GM23338 (cell line): Measurements from ENCODE around the gene NBAS. TPM values are rescaled to one million over a fixed set of nuclear protein-coding genes. Genes with fewer than 3 reads are reported as not detected.

Source experiments
- ATAC-seq: fragments of 200-7000 bp; cut with Tn5 transposase; 3 replicates; pipeline ENCODE4 v1.9.1; 2020
- DNase-seq: peaks from one replicate; pipeline ENCODE4 v3.0.0-alpha.2; 2015; ENCODE audit warnings: low spot score
- H2AFZ ChIP-seq: fragments of 200-600 bp; sonication (generic); 2 replicates; pipeline ENCODE4 v1.8.0; 2016; ENCODE audit warnings: antibody characterized with exemption, mild to moderate bottlenecking, moderate library complexity
- H3F3A ChIP-seq: fragments of 200-600 bp; sonication (generic); replicated peaks from 2 replicates; pipeline ENCODE4 v1.8.0; 2017; ENCODE audit warnings: antibody characterized with exemption, mixed run types, low read depth
- H3K27ac ChIP-seq: fragments of 200-600 bp; sonication (generic); 2 replicates; pipeline ENCODE4 v1.6.1; 2016; ENCODE audit warnings: low read depth
- H3K27me3 ChIP-seq: fragments of 200-600 bp; sonication (generic); 2 replicates; pipeline ENCODE4 v1.8.0; 2016; ENCODE audit warnings: mild to moderate bottlenecking, mixed run types, moderate library complexity; ENCODE audit not compliant: insufficient read depth
- H3K36me3 ChIP-seq: fragments of 200-600 bp; sonication (generic); 2 replicates; pipeline ENCODE4 v1.8.0; 2016; ENCODE audit warnings: mild to moderate bottlenecking; ENCODE audit not compliant: insufficient read depth
- H3K4me1 ChIP-seq: fragments of 200-600 bp; sonication (generic); 2 replicates; pipeline ENCODE4 v1.8.0; 2016; ENCODE audit warnings: mild to moderate bottlenecking, moderate library complexity; ENCODE audit not compliant: insufficient read depth
- H3K4me2 ChIP-seq: fragments of 200-600 bp; sonication (generic); 2 replicates; pipeline ENCODE4 v1.7.1; 2017; ENCODE audit warnings: mixed run types
- H3K4me3 ChIP-seq: fragments of 200-600 bp; sonication (generic); 2 replicates; pipeline ENCODE4 v1.6.1; 2016; ENCODE audit warnings: mixed run types
- H3K79me2 ChIP-seq: fragments of 200-600 bp; sonication (generic); replicated peaks from 2 replicates; pipeline ENCODE4 v1.8.0; 2017; ENCODE audit warnings: mild to moderate bottlenecking; ENCODE audit not compliant: insufficient read depth
- H3K9me2 ChIP-seq: fragments of 200-600 bp; sonication (generic); 2 replicates; pipeline ENCODE4 v1.8.0; 2017; ENCODE audit not compliant: insufficient read depth
- H4K20me1 ChIP-seq: fragments of 200-600 bp; sonication (generic); replicated peaks from 2 replicates; pipeline ENCODE4 v1.8.0; 2017; ENCODE audit warnings: mild to moderate bottlenecking; ENCODE audit not compliant: insufficient read depth
- H3K27ac Mint-ChIP-seq: 2 replicates; pipeline ENCODE4 v1.8.0; 2020; ENCODE audit warnings: inconsistent platforms, mild to moderate bottlenecking, moderate library complexity, mixed read lengths
- H3K27me3 Mint-ChIP-seq: 3 replicates; pipeline ENCODE4 v1.8.0; 2022; ENCODE audit warnings: low read depth, mild to moderate bottlenecking, moderate library complexity, mixed read lengths, inconsistent platforms; ENCODE audit not compliant: insufficient read depth, poor library complexity
- H3K36me3 Mint-ChIP-seq: 3 replicates; pipeline ENCODE4 v1.8.0; 2021; ENCODE audit warnings: low read depth, mild to moderate bottlenecking, inconsistent platforms, moderate library complexity, mixed read lengths
- H3K4me1 Mint-ChIP-seq: 3 replicates; pipeline ENCODE4 v1.8.0; 2020; ENCODE audit warnings: mild to moderate bottlenecking, inconsistent platforms, mixed read lengths
- H3K4me3 Mint-ChIP-seq: 3 replicates; pipeline ENCODE4 v1.8.0; 2021; ENCODE audit warnings: moderate library complexity, mild to moderate bottlenecking, inconsistent platforms, mixed read lengths
- H3K9me3 Mint-ChIP-seq: 3 replicates; pipeline ENCODE4 v1.8.0; 2020; ENCODE audit warnings: moderate library complexity, mild to moderate bottlenecking, inconsistent platforms, mixed read lengths
- CREB1 ChIP-seq: fragments of 250-450 bp; sonication (Bioruptor Pico); IDR thresholded peaks from 2 replicates; pipeline ENCODE4 v1.5.0; 2020; ENCODE audit warnings: low read depth, mild to moderate bottlenecking, moderate library complexity
- CTCF ChIP-seq, 2 experiments: fragments of 200-600 bp in 1 of 2; sonication (generic) in 1 of 2; conservative IDR thresholded peaks; 2 replicates each; pipeline versions ENCODE4 v1.5.1 to v1.6.1; 2016 to 2017; ENCODE audit warnings: antibody characterized with exemption in 2 of 2, low read depth in 2 of 2, mild to moderate bottlenecking in 2 of 2, moderate library complexity in 1 of 2
- EZH2 ChIP-seq: fragments of 200-600 bp; sonication (generic); IDR thresholded peaks from one replicate; pipeline ENCODE4 v1.8.0; 2017; ENCODE audit warnings: antibody characterized with exemption, mild to moderate bottlenecking, low read depth; ENCODE audit not compliant: unreplicated experiment
- EZH2phosphoT487 ChIP-seq: fragments of 200-600 bp; sonication (generic); IDR thresholded peaks from one replicate; pipeline ENCODE4 v1.8.1; 2018; ENCODE audit warnings: antibody characterized with exemption; ENCODE audit not compliant: unreplicated experiment
- JUNB ChIP-seq: IDR thresholded peaks from one replicate; pipeline ENCODE4 v1.6.1; 2016; ENCODE audit warnings: antibody characterized with exemption; ENCODE audit not compliant: unreplicated experiment
- NANOG ChIP-seq: IDR thresholded peaks from 2 replicates; pipeline ENCODE4 v1.6.1; 2016; ENCODE audit warnings: antibody characterized with exemption, borderline replicate concordance
- POLR2AphosphoS5 ChIP-seq: IDR thresholded peaks from 2 replicates; pipeline ENCODE4 v1.6.1; 2016; ENCODE audit warnings: antibody characterized with exemption, low read depth
- REST ChIP-seq: IDR thresholded peaks from one replicate; pipeline ENCODE4 v1.6.1; 2018; ENCODE audit warnings: antibody characterized with exemption; ENCODE audit not compliant: unreplicated experiment
- STAT1 ChIP-seq: IDR thresholded peaks from one replicate; pipeline ENCODE4 v1.6.1; 2016; ENCODE audit warnings: antibody characterized with exemption; ENCODE audit not compliant: unreplicated experiment
- ZNF114 ChIP-seq: fragments of 250-450 bp; sonication (Bioruptor Pico); IDR thresholded peaks from 2 replicates; pipeline ENCODE4 v1.5.0; 2020; ENCODE audit warnings: mild to moderate bottlenecking, moderate library complexity
- ZNF331 ChIP-seq: fragments of 250-450 bp; sonication (Bioruptor Pico); IDR thresholded peaks from 2 replicates; pipeline ENCODE4 v1.5.0; 2020; ENCODE audit warnings: low read depth, mild to moderate bottlenecking, moderate library complexity
- polyA plus RNA-seq: library from polyadenylated mRNA; unstranded; fragments of >200 nt; fragmentation: Nextera tagmentation; extraction: Ambion mirVana; gene quantifications from 2 replicates; pipeline ENCODE4 v1.2.1, GENCODE V29; 2016
- total RNA-seq: library from RNA; depleted of rRNA; stranded (reverse); fragments of >200 nt; shearing (Covaris generic); gene quantifications from 2 replicates; pipeline ENCODE4 v1.2.3, GENCODE V29; 2014
- TF ChIP-seq, protein P1 (sequence below): IDR thresholded peaks from 2 replicates; pipeline ENCODE4 v1.6.1; 2016; ENCODE audit warnings: antibody characterized with exemption
- TF ChIP-seq, protein P2 (sequence below): fragments of 250-450 bp; sonication (Bioruptor Pico); IDR thresholded peaks from 2 replicates; pipeline ENCODE4 v1.5.0; 2020; ENCODE audit warnings: mild to moderate bottlenecking, moderate library complexity

NBAS gene
- total and polyA plus RNA-seq, 2 experiments from 2014 or later = 24.8 to 38.9 TPM

DNA sequence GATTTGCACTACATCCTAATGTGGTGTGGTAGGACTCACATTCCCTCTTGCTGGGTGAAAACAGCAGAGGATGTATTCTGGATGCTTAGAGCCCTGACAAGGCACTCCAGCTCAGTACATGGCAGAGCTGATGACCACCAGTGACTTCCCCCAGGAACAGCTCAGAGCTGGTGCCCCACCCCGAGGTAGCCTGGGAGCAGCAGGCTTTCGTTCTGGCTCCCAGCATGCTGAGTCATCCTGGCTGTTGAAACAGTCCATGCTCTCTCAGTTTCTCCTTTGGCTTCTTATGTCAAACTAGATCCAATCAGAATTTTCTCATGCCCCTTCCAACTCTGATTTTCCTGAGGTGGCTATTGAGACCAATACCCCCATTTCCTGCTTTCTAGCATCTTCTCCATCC, 438.2 kb downstream of the NBAS start (continued):
- TF ChIP-seq CTCF (conservative IDR thresholded peaks at IDR 0.05; ENCODE audit: low read depth in 2 of 2) (no peak), ZNF331 (CRISPR knock-in tag) (no peak)

- no peaks in the 10 kb centered on the region for H3F3A ChIP-seq
- peaks cover 20% of the 10 kb centered on the region for H3K4me1 ChIP-seq
- no peaks in the 10 kb centered on the region; the same call in 1 of the 2 replicates for H3K9me2 ChIP-seq
- no peak overlapping the region for H3K4me3 Mint-ChIP-seq
- peaks cover 16% of the 10 kb centered on the region for H3K9me3 Mint-ChIP-seq
- ATAC-seq (no peak), DNase-seq (peak; percentile 2)
- H4K20me1 ChIP-seq = no peaks in the 10 kb centered on the region
- peak overlapping the region; percentile 17; the same call in 1 of the 2 replicates for H3K27ac Mint-ChIP-seq
- H3K79me2 ChIP-seq = no peaks in the 10 kb centered on the region
- H3K4me3 ChIP-seq = no peak overlapping the region
- H2AFZ ChIP-seq = no peak overlapping the region
- peaks cover 14% of the 10 kb centered on the region for H3K27me3 Mint-ChIP-seq
- H3K4me1 Mint-ChIP-seq = peaks cover 25% of the 10 kb centered on the region
- H3K27ac ChIP-seq = peak overlapping the region; percentile 46; the same call in 1 of the 2 replicates
- peaks cover 18% of the 10 kb centered on the region for H3K36me3 Mint-ChIP-seq
- peak overlapping the region; percentile 52; the same call in 1 of the 2 replicates for H3K4me2 ChIP-seq
- H3K27me3 ChIP-seq = no peaks in the 10 kb centered on the region
- H3K36me3 ChIP-seq = no peaks in the 10 kb centered on the region
- TF ChIP-seq, protein P1, sequence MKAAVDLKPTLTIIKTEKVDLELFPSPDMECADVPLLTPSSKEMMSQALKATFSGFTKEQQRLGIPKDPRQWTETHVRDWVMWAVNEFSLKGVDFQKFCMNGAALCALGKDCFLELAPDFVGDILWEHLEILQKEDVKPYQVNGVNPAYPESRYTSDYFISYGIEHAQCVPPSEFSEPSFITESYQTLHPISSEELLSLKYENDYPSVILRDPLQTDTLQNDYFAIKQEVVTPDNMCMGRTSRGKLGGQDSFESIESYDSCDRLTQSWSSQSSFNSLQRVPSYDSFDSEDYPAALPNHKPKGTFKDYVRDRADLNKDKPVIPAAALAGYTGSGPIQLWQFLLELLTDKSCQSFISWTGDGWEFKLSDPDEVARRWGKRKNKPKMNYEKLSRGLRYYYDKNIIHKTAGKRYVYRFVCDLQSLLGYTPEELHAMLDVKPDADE = no peak
- no peak for TF ChIP-seq EZH2phosphoT487
- no peak for TF ChIP-seq STAT1
- no peak for TF ChIP-seq JUNB
- no peak for TF ChIP-seq REST
- no peak for TF ChIP-seq EZH2
- no peak for TF ChIP-seq NANOG
- TF ChIP-seq CREB1 = no peak
- no peak for TF ChIP-seq POLR2AphosphoS5
- TF ChIP-seq, protein P2, sequence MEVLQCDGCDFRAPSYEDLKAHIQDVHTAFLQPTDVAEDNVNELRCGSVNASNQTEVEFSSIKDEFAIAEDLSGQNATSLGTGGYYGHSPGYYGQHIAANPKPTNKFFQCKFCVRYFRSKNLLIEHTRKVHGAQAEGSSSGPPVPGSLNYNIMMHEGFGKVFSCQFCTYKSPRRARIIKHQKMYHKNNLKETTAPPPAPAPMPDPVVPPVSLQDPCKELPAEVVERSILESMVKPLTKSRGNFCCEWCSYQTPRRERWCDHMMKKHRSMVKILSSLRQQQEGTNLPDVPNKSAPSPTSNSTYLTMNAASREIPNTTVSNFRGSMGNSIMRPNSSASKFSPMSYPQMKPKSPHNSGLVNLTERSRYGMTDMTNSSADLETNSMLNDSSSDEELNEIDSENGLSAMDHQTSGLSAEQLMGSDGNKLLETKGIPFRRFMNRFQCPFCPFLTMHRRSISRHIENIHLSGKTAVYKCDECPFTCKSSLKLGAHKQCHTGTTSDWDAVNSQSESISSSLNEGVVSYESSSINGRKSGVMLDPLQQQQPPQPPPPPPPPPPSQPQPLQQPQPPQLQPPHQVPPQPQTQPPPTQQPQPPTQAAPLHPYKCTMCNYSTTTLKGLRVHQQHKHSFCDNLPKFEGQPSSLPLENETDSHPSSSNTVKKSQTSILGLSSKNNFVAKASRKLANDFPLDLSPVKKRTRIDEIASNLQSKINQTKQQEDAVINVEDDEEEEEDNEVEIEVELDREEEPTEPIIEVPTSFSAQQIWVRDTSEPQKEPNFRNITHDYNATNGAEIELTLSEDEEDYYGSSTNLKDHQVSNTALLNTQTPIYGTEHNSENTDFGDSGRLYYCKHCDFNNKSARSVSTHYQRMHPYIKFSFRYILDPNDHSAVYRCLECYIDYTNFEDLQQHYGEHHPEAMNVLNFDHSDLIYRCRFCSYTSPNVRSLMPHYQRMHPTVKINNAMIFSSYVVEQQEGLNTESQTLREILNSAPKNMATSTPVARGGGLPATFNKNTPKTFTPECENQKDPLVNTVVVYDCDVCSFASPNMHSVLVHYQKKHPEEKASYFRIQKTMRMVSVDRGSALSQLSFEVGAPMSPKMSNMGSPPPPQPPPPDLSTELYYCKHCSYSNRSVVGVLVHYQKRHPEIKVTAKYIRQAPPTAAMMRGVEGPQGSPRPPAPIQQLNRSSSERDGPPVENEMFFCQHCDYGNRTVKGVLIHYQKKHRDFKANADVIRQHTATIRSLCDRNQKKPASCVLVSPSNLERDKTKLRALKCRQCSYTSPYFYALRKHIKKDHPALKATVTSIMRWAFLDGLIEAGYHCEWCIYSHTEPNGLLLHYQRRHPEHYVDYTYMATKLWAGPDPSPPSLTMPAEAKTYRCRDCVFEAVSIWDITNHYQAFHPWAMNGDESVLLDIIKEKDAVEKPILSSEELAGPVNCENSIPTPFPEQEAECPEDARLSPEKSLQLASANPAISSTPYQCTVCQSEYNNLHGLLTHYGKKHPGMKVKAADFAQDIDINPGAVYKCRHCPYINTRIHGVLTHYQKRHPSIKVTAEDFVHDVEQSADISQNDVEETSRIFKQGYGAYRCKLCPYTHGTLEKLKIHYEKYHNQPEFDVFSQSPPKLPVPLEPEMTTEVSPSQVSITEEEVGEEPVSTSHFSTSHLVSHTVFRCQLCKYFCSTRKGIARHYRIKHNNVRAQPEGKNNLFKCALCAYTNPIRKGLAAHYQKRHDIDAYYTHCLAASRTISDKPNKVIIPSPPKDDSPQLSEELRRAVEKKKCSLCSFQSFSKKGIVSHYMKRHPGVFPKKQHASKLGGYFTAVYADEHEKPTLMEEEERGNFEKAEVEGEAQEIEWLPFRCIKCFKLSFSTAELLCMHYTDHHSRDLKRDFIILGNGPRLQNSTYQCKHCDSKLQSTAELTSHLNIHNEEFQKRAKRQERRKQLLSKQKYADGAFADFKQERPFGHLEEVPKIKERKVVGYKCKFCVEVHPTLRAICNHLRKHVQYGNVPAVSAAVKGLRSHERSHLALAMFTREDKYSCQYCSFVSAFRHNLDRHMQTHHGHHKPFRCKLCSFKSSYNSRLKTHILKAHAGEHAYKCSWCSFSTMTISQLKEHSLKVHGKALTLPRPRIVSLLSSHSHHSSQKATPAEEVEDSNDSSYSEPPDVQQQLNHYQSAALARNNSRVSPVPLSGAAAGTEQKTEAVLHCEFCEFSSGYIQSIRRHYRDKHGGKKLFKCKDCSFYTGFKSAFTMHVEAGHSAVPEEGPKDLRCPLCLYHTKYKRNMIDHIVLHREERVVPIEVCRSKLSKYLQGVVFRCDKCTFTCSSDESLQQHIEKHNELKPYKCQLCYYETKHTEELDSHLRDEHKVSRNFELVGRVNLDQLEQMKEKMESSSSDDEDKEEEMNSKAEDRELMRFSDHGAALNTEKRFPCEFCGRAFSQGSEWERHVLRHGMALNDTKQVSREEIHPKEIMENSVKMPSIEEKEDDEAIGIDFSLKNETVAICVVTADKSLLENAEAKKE = no peak
- no peak for TF ChIP-seq ZNF114 (CRISPR knock-in tag)
Measured at GRCh38 chr2:15120631-15121030, 440.5 kb downstream of the NBAS start.
